ENCODE data around the gene NKAPL. TPM values are rescaled to one million over a fixed set of nuclear protein-coding genes. Genes with fewer than 3 reads are reported as not detected.

NKAPL gene
- total RNA-seq, 1 experiment from 2014 or later, result not detected

- H3K4me3 Mint-ChIP-seq (ENCODE audit: unreplicated experiment), result no peak overlapping the region
- H3K4me1 Mint-ChIP-seq (ENCODE audit: insufficient read depth, unreplicated experiment), result no peaks in the 10 kb centered on the region
- intact Hi-C loops (cut with micrococcal nuclease), result no loop called here
- H3K27me3 Mint-ChIP-seq (ENCODE audit: insufficient read depth, unreplicated experiment), result no peaks in the 10 kb centered on the region
- ChIA-PET CTCF (no interaction called here), POLR2A (interaction anchor here (0.6 to 0.9 kb wide), 2 partner anchors 14 to 656 kb away, joined by 3 read pairs; no protein-coding TSS in a partner anchor)
- H3K36me3 Mint-ChIP-seq (ENCODE audit: insufficient read depth, unreplicated experiment), result peaks cover 28% of the 10 kb centered on the region
- no peak for TF ChIP-seq CTCF (IDR thresholded peaks at IDR 0.05; ENCODE audit: unreplicated experiment)
- no peak overlapping the region for H3K27ac Mint-ChIP-seq (ENCODE audit: low read depth, unreplicated experiment)
- no peak for DNase-seq (ENCODE audit: unreplicated experiment)
- no TSS peak for BruUV-seq (replicated peaks)
- no peaks in the 10 kb centered on the region for H3K9me3 Mint-ChIP-seq (ENCODE audit: unreplicated experiment)
These were observed 19.5 kb upstream of the NKAPL start for GRCh38 chr6:28239636-28240035.

- no peak for TF ChIP-seq CTCF (IDR thresholded peaks at IDR 0.05; ENCODE audit: unreplicated experiment)
- DNase-seq (ENCODE audit: unreplicated experiment), result no peak
- Mint-ChIP-seq H3K27me3 (ENCODE audit: insufficient read depth, unreplicated experiment) (no peaks in the 10 kb centered on the region), H3K9me3 (ENCODE audit: unreplicated experiment) (no peaks in the 10 kb centered on the region), H3K27ac (ENCODE audit: low read depth, unreplicated experiment) (no peak overlapping the region), H3K36me3 (ENCODE audit: insufficient read depth, unreplicated experiment) (peaks cover 35% of the 10 kb centered on the region), H3K4me1 (ENCODE audit: insufficient read depth, unreplicated experiment) (no peaks in the 10 kb centered on the region), H3K4me3 (ENCODE audit: unreplicated experiment) (no peak overlapping the region)
- BruUV-seq (replicated peaks), result no TSS peak
- CTCF ChIA-PET, result no interaction called here
- POLR2A ChIA-PET, result interaction anchor here (0.9 kb wide), 1 partner anchor 14 kb away, joined by 3 read pairs; no protein-coding TSS in a partner anchor
- intact Hi-C loops (cut with micrococcal nuclease), result no loop called here
These were observed 18.6 kb upstream of the NKAPL start for GRCh38 chr6:28240471-28240870.

DNA sequence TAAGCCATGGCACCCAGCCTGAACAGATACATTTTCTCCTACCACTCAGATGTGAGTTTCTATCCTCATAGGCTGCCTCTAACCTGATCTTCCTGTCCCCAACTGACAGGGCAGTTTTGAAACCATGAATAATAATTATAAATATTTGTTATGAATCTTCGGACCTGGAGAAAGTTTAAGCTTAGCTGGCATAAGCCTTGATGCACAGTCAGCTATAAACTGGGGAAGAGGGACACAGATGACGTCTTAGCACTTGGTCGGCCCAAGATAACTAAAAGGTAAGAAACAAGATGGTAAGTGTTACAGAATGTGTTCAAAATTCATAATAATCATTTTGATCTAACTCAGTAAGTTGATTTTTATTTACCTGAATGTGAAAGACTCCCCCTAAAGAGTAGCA is 15.2 kb upstream of the NKAPL start:
- ChIA-PET CTCF (no interaction called here), POLR2A (no interaction called here)
- H3K27ac Mint-ChIP-seq (ENCODE audit: low read depth, unreplicated experiment), result no peak overlapping the region
- H3K9me3 Mint-ChIP-seq (ENCODE audit: unreplicated experiment), result no peaks in the 10 kb centered on the region
- H3K4me1 Mint-ChIP-seq (ENCODE audit: insufficient read depth, unreplicated experiment), result no peaks in the 10 kb centered on the region
- no peak overlapping the region for H3K4me3 Mint-ChIP-seq (ENCODE audit: unreplicated experiment)
- no peak for TF ChIP-seq CTCF (IDR thresholded peaks at IDR 0.05; ENCODE audit: unreplicated experiment)
- intact Hi-C loops (cut with micrococcal nuclease), result no loop called here
- H3K27me3 Mint-ChIP-seq (ENCODE audit: insufficient read depth, unreplicated experiment), result no peaks in the 10 kb centered on the region
- H3K36me3 Mint-ChIP-seq (ENCODE audit: insufficient read depth, unreplicated experiment), result peaks cover 55% of the 10 kb centered on the region
- no TSS peak for BruUV-seq (replicated peaks)
- no peak for DNase-seq (ENCODE audit: unreplicated experiment)

- TF ChIP-seq CTCF (IDR thresholded peaks at IDR 0.05; ENCODE audit: unreplicated experiment), result no peak
- DNase-seq (ENCODE audit: unreplicated experiment), result no peak
- Mint-ChIP-seq H3K27ac (ENCODE audit: low read depth, unreplicated experiment) (no peak overlapping the region), H3K36me3 (ENCODE audit: insufficient read depth, unreplicated experiment) (peaks cover 60% of the 10 kb centered on the region), H3K27me3 (ENCODE audit: insufficient read depth, unreplicated experiment) (no peaks in the 10 kb centered on the region), H3K4me1 (ENCODE audit: insufficient read depth, unreplicated experiment) (no peaks in the 10 kb centered on the region), H3K4me3 (ENCODE audit: unreplicated experiment) (no peak overlapping the region), H3K9me3 (ENCODE audit: unreplicated experiment) (no peaks in the 10 kb centered on the region)
- BruUV-seq (replicated peaks), result no TSS peak
- intact Hi-C loops (cut with micrococcal nuclease), result no loop called here
- CTCF ChIA-PET, result no interaction called here
- POLR2A ChIA-PET, result interaction anchor here (1.1 to 1.3 kb wide), 3 partner anchors 22 to 121 kb away, joined by 3 to 4 read pairs (median 3); partner anchors contain the start of gene ZSCAN16
These were observed 13.7 kb upstream of the NKAPL start for GRCh38 chr6:28245206-28245941.
